ENCODE measurements around the gene JAZF1.

Gene JAZF1

DNA sequence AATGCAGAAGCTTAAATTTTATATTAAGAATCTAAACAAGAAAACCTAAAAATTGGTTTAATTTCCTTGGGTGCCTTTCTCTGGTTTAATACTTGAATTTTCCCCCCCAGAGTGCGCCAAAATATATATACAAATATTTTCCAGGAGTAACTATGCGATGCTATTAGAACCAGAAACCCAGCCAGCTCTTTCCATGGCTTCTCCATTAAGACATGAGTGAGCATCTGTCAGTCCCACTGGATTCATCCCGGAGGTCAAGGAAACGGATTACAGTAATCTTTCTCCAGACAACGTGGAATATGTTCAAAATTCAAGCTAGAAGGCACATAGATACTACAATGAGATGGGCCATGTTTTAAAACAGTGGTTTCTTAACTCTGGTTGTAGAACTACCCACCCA is 291.9 kb downstream of the JAZF1 start:
- TF ChIP-seq, protein P1, sequence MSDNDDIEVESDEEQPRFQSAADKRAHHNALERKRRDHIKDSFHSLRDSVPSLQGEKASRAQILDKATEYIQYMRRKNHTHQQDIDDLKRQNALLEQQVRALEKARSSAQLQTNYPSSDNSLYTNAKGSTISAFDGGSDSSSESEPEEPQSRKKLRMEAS (IDR thresholded peaks at IDR 0.05): no peak
- TF ChIP-seq, protein P2, sequence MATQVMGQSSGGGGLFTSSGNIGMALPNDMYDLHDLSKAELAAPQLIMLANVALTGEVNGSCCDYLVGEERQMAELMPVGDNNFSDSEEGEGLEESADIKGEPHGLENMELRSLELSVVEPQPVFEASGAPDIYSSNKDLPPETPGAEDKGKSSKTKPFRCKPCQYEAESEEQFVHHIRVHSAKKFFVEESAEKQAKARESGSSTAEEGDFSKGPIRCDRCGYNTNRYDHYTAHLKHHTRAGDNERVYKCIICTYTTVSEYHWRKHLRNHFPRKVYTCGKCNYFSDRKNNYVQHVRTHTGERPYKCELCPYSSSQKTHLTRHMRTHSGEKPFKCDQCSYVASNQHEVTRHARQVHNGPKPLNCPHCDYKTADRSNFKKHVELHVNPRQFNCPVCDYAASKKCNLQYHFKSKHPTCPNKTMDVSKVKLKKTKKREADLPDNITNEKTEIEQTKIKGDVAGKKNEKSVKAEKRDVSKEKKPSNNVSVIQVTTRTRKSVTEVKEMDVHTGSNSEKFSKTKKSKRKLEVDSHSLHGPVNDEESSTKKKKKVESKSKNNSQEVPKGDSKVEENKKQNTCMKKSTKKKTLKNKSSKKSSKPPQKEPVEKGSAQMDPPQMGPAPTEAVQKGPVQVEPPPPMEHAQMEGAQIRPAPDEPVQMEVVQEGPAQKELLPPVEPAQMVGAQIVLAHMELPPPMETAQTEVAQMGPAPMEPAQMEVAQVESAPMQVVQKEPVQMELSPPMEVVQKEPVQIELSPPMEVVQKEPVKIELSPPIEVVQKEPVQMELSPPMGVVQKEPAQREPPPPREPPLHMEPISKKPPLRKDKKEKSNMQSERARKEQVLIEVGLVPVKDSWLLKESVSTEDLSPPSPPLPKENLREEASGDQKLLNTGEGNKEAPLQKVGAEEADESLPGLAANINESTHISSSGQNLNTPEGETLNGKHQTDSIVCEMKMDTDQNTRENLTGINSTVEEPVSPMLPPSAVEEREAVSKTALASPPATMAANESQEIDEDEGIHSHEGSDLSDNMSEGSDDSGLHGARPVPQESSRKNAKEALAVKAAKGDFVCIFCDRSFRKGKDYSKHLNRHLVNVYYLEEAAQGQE (IDR thresholded peaks at IDR 0.05; ENCODE audit: low read depth): no peak

DNA sequence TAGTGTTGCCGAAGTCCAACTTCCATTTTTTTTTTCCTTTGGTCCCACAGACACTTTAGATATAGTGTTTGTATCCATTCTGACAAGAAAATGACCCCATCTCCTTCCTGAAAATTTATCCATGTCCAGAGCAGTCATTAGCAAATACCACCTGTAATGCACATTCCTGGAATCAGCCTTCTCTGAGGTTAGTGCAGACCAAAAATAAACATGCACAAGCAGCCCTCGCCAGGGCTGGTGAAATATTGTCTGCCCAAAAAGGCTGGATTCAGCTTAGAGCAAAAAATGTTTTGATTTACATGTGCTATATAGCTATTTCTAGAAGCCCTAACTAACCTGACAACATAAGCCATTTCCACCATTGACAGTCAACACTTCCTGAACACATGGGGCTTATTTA is 294.9 kb downstream of the JAZF1 start:
- no peak for TF ChIP-seq TEAD4 (IDR thresholded peaks at IDR 0.05)
- TF ChIP-seq TCF12 (IDR thresholded peaks at IDR 0.05; ENCODE audit: low read depth): no peak
- TF ChIP-seq, protein P1 (IDR thresholded peaks at IDR 0.05): no peak
- no peak for TF ChIP-seq ZBTB7A (IDR thresholded peaks at IDR 0.05; ENCODE audit: low read depth)
- no peak for TF ChIP-seq EGR1 (IDR thresholded peaks at IDR 0.05)
- TF ChIP-seq, protein P3, sequence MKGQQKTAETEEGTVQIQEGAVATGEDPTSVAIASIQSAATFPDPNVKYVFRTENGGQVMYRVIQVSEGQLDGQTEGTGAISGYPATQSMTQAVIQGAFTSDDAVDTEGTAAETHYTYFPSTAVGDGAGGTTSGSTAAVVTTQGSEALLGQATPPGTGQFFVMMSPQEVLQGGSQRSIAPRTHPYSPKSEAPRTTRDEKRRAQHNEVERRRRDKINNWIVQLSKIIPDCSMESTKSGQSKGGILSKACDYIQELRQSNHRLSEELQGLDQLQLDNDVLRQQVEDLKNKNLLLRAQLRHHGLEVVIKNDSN (IDR thresholded peaks at IDR 0.05): no peak
- no peak for TF ChIP-seq FOXM1 (IDR thresholded peaks at IDR 0.05; ENCODE audit: borderline replicate concordance, low read depth)
- TF ChIP-seq NFIC (IDR thresholded peaks at IDR 0.05): no peak
- no peak for TF ChIP-seq CEBPB (IDR thresholded peaks at IDR 0.05)
- TF ChIP-seq EP300 (IDR thresholded peaks at IDR 0.05; ENCODE audit: borderline replicate concordance): no peak
- TF ChIP-seq, protein P2 (IDR thresholded peaks at IDR 0.05; ENCODE audit: low read depth): no peak
- TF ChIP-seq CREB1 (IDR thresholded peaks at IDR 0.05; ENCODE audit: low read depth): no peak
- TF ChIP-seq YY1 (IDR thresholded peaks at IDR 0.05; ENCODE audit: low read depth): no peak
- TF ChIP-seq TAF1 (IDR thresholded peaks at IDR 0.05; ENCODE audit: low read depth): no peak

DNA sequence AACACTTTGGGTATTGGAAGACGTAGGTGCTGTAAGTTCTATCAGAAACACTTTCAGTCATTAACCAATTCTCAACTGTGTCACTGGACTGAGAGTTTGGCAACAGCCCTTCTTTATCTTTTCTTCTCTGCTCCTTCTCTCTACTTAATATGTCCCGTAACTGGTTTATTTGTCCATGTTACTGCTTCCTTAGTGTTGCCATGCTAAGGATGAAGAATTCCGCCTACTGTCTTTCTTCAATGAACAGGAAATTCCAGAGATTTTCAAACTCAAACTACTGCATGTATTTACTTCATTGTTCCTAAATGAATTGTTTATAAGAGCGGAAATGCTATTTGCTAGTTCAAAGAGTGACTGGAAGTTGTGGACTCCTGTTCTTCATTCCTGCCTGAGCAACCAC is 296.9 kb downstream of the JAZF1 start:
- TF ChIP-seq TEAD4 (IDR thresholded peaks at IDR 0.05): no peak
- TF ChIP-seq, protein P1 (IDR thresholded peaks at IDR 0.05): no peak
- TF ChIP-seq RAD21 (IDR thresholded peaks at IDR 0.05; ENCODE audit: low read depth): no peak
- no peak for TF ChIP-seq CEBPB (IDR thresholded peaks at IDR 0.05)
- TF ChIP-seq TAF1 (IDR thresholded peaks at IDR 0.05; ENCODE audit: low read depth): no peak
- no peak for TF ChIP-seq EP300 (IDR thresholded peaks at IDR 0.05; ENCODE audit: borderline replicate concordance)
- TF ChIP-seq NFIC (IDR thresholded peaks at IDR 0.05): no peak
- TF ChIP-seq, protein P2 (IDR thresholded peaks at IDR 0.05; ENCODE audit: low read depth): no peak
- TF ChIP-seq EGR1 (IDR thresholded peaks at IDR 0.05): no peak
- TF ChIP-seq, protein P3 (IDR thresholded peaks at IDR 0.05): no peak
- TF ChIP-seq FOXM1 (IDR thresholded peaks at IDR 0.05; ENCODE audit: borderline replicate concordance, low read depth): no peak
- no peak for TF ChIP-seq YY1 (IDR thresholded peaks at IDR 0.05; ENCODE audit: low read depth)
- no peak for TF ChIP-seq CREB1 (IDR thresholded peaks at IDR 0.05; ENCODE audit: low read depth)
- no peak for TF ChIP-seq ZBTB7A (IDR thresholded peaks at IDR 0.05; ENCODE audit: low read depth)
- TF ChIP-seq TCF12 (IDR thresholded peaks at IDR 0.05; ENCODE audit: low read depth): no peak

DNA sequence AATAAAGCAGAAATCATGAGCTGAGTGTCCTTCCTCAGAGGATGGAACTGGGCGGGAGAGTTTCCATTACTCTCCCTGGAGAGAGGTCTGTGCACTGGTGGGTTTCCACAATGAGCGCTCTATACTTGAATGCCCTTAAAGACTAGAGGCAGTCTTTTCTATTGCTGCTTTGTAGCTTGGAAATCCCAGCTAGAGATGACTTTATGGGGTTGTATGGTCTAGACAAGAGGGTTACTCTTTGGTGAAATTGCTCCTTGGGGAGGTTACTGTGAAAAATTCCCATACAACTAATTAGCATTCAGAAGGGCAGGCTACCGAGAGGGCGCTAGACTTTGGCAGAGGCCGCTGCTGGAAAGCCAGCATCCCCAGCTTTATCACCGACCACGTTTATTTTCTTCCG is 303.8 kb downstream of the JAZF1 start:
- TF ChIP-seq EGR1 (IDR thresholded peaks at IDR 0.05): no peak
- no peak for TF ChIP-seq RAD21 (IDR thresholded peaks at IDR 0.05; ENCODE audit: low read depth)
- no peak for TF ChIP-seq NFIC (IDR thresholded peaks at IDR 0.05)
- no peak for TF ChIP-seq TEAD4 (IDR thresholded peaks at IDR 0.05)
- TF ChIP-seq, protein P1 (IDR thresholded peaks at IDR 0.05): no peak
- no peak for TF ChIP-seq FOXM1 (IDR thresholded peaks at IDR 0.05; ENCODE audit: borderline replicate concordance, low read depth)
- no peak for TF ChIP-seq ZBTB7A (IDR thresholded peaks at IDR 0.05; ENCODE audit: low read depth)
- no peak for TF ChIP-seq EP300 (IDR thresholded peaks at IDR 0.05; ENCODE audit: borderline replicate concordance)
- no peak for TF ChIP-seq CREB1 (IDR thresholded peaks at IDR 0.05; ENCODE audit: low read depth)
